ENCODE measurements around the gene ATP5F1D. TPM values are rescaled to one million over a fixed set of nuclear protein-coding genes. Genes with fewer than 3 reads are reported as not detected.

Gene ATP5F1D
- total and polyA plus RNA-seq, 2 of the 8 experiments (the other 6 are each of a cell fraction or from before 2014, with no cell fraction given) = 174 to 249 TPM

- DNase-seq (ENCODE audit: low read depth in 1 of 2, low spot score in 2 of 2) = no peak
- H3K36me3 ChIP-seq (ENCODE audit: control insufficient read depth in 2 of 4, insufficient read depth in 4 of 4, low read length in 3 of 4) = peaks cover 26 to 43% (median 36%) of the 10 kb centered on the region in 4 experiments
- peak overlapping the region; percentile 80 to 90 for H3K4me2 ChIP-seq (ENCODE audit: insufficient read depth in 1 of 2, low read depth in 2 of 2, low read length in 2 of 2)
- H4K5ac ChIP-seq (ENCODE audit: insufficient read length, low read depth, low read length) = peak overlapping the region; percentile 15
- no peak for FAIRE-seq
- H3K56ac ChIP-seq (replicated peaks; ENCODE audit: insufficient read length, low read depth, low read length) = peak overlapping the region; percentile 43
- H2BK120ac ChIP-seq (replicated peaks; ENCODE audit: low read depth, low read length) = peak overlapping the region; percentile 41
- no peak overlapping the region for H3K14ac ChIP-seq (ENCODE audit: insufficient read length)
- peak overlapping the region; percentile 77 to 82 (median 78) for H3K4me3 ChIP-seq (ENCODE audit: extremely low read depth in 1 of 4, insufficient read depth in 2 of 4, low read depth in 3 of 4, low read length in 4 of 4)
- peak overlapping the region; percentile 70; the same call in 1 of the 2 replicates for H4K8ac ChIP-seq (ENCODE audit: extremely low read depth, insufficient read depth, low read length)
- peaks cover 19% of the 10 kb centered on the region for H3K79me1 ChIP-seq (ENCODE audit: low read depth, low read length)
- H3K18ac ChIP-seq (ENCODE audit: extremely low read depth, low read length) = peak overlapping the region; percentile 83
- peak overlapping the region; percentile 85 for H3K27ac ChIP-seq (ENCODE audit: low read depth, low read length)
- CTCF ChIA-PET (ENCODE audit: partially characterized antibody) = no interaction called here
- WGBS, 2 experiments (ENCODE audit: extremely low coverage in 1 of 2, insufficient coverage in 1 of 2, insufficient read length in 1 of 2, insufficient replicate concordance in 2 of 2, low coverage in 1 of 2, low lambda C conversion rate in 2 of 2, missing lambda C conversion rate in 1 of 2) = 18% methylated on average over 40 of the region's 43 CpGs; no CpG with 5 or more reads in 1 of the 2 experiments
- POLR2A ChIA-PET (ENCODE audit: partially characterized antibody) = interaction anchor here (0.6 to 11.4 kb wide), 6 partner anchors 8 to 130 kb away, joined by 3 to 331 read pairs (median 4); partner anchors contain the start of gene CIRBP
- peak overlapping the region; percentile 39; the same call in 1 of the 2 replicates for H2BK12ac ChIP-seq (ENCODE audit: low read depth, low read length)
- H3K4ac ChIP-seq (replicated peaks; ENCODE audit: insufficient read length, low read depth, low read length) = peak overlapping the region; percentile 95
- no peaks in the 10 kb centered on the region for H3K9me3 ChIP-seq (ENCODE audit: insufficient read depth in 2 of 2, low read depth in 1 of 2, low read length in 1 of 2)
- no peak overlapping the region; the same call in 1 of the 2 replicates for H2AK5ac ChIP-seq (ENCODE audit: low read depth, low read length)
- H3K4me1 ChIP-seq (replicated peaks in 1 of 4; ENCODE audit: control insufficient read depth in 3 of 4, insufficient read depth in 4 of 4, low read length in 3 of 4) = peaks cover 0 to 18% (median 15%) of the 10 kb centered on the region in 4 experiments; a peak in 5 of 7 replicates
- H3K23ac ChIP-seq (ENCODE audit: insufficient read length) = no peak overlapping the region
- no peak overlapping the region for H2AFZ ChIP-seq (ENCODE audit: low read length)
- H4K91ac ChIP-seq (replicated peaks; ENCODE audit: insufficient read length, low read length) = peak overlapping the region; percentile 95
- H2BK5ac ChIP-seq (ENCODE audit: low read depth, low read length) = peak overlapping the region; percentile 87; the same call in 1 of the 2 replicates
- H3K27me3 ChIP-seq (replicated peaks in 1 of 4; ENCODE audit: control insufficient read depth in 3 of 4, extremely low read depth in 1 of 4, insufficient read depth in 3 of 4, low read length in 3 of 4) = no peaks in the 10 kb centered on the region
- peaks cover 0 to 23% of the 10 kb centered on the region in 2 experiments; a peak in 1 of 4 replicates for H3K79me2 ChIP-seq (ENCODE audit: control insufficient read depth in 1 of 2, insufficient read depth in 2 of 2, low read length in 2 of 2)
- H2BK15ac ChIP-seq (ENCODE audit: low read length) = no peak overlapping the region
- H4K20me1 ChIP-seq (replicated peaks in 1 of 2; ENCODE audit: control insufficient read depth in 1 of 2, insufficient read depth in 2 of 2, low read length in 2 of 2) = peaks cover 5 to 21% of the 10 kb centered on the region in 2 experiments
- H3K23me2 ChIP-seq (ENCODE audit: low read depth, low read length) = peaks cover 10% of the 10 kb centered on the region; the same call in 1 of the 2 replicates
- peak overlapping the region; percentile 66 to 74 (median 71) for H3K9ac ChIP-seq (replicated peaks in 1 of 4; ENCODE audit: extremely low read depth in 1 of 4, low read depth in 3 of 4, low read length in 3 of 4)
- H2BK20ac ChIP-seq (ENCODE audit: low read length) = no peak overlapping the region
- TF ChIP-seq HDAC6 (IDR thresholded peaks at IDR 0.05; ENCODE audit: low read depth, low read length) = no peak
- no peak for TF ChIP-seq SP1 (IDR thresholded peaks at IDR 0.05; ENCODE audit: low read depth, low read length)
- no peak for TF ChIP-seq CHD1 (IDR thresholded peaks at IDR 0.05; ENCODE audit: low read depth, low read length)
- no peak for TF ChIP-seq EP300 (IDR thresholded peaks at IDR 0.05; ENCODE audit: borderline replicate concordance in 1 of 2, low read depth in 2 of 2, low read length in 2 of 2)
- no peak for TF ChIP-seq POU5F1 (IDR thresholded peaks at IDR 0.05; ENCODE audit: low read depth, low read length)
- no peak; the same call in 1 of the 2 replicates for TF ChIP-seq POLR2AphosphoS5 (IDR thresholded peaks at IDR 0.05; ENCODE audit: low read depth, low read length)
- TF ChIP-seq MAX (IDR thresholded peaks at IDR 0.05) = peak; percentile 36; the same call in 1 of the 2 replicates
- TF ChIP-seq BACH1 (IDR thresholded peaks at IDR 0.05; ENCODE audit: low read length) = peak; percentile 60; the same call in 1 of the 2 replicates
- no peak for TF ChIP-seq MAFK (IDR thresholded peaks at IDR 0.05; ENCODE audit: low read depth, low read length)
- TF ChIP-seq RAD21 (IDR thresholded peaks at IDR 0.05 in 1 of 2, conservative IDR thresholded peaks at IDR 0.05 in 1 of 2; ENCODE audit: low read depth in 2 of 2, low read length in 2 of 2) = no peak
- 0 out of 2 replicates have a peak, but pooled peaks have one; percentile 0 for TF ChIP-seq SRF (IDR thresholded peaks at IDR 0.05; ENCODE audit: low read depth, low read length)
- TF ChIP-seq POLR2A (IDR thresholded peaks at IDR 0.05; ENCODE audit: control extremely low read depth in 1 of 2, low read depth in 2 of 2, low read length in 2 of 2) = peak in 1 of 2 experiments; percentile 16; a peak in 1 of 3 replicates
Observed at GRCh38 chr19:1275976-1276627, 34.6 kb downstream of the ATP5F1D start.

Data from H1 (cell line).